Common myeloid progenitor, CD34-positive (primary cell): ENCODE measurements around the gene GNB1L.
"Not testable (repeated sequence)": the region's sequence is repeated elsewhere in the genome, so short reads cannot be mapped to it uniquely, and the experiment has no call there.

Source experiments
- CTCF ChIA-PET: fragments of 350-600 bp; sonication (Branson Sonifier 250); formaldehyde crosslinking; loops from one replicate; lab custom pipeline; 2021; ENCODE audit warnings: antibody characterized with exemption; lab: Charles Lee
- POLR2A ChIA-PET: fragments of 350-600 bp; sonication (Branson Sonifier 250); formaldehyde crosslinking; loops from one replicate; lab custom pipeline; 2021; ENCODE audit warnings: antibody characterized with exemption; lab: Charles Lee
- DNase-seq, 3 donors: peaks; one replicate each; pipeline versions ENCODE4 v3.0.0 to v3.0.0-alpha.2; 2013
- H3K27ac ChIP-seq, 2 experiments: 1 replicate in 1 of 2; 2 replicates in 1 of 2; pipeline ENCODE4 v1.7.0; 2013; ENCODE audit warnings: inconsistent platforms in 2 of 2, low read length in 2 of 2, mild to moderate bottlenecking in 2 of 2, low read depth in 1 of 2, moderate library complexity in 1 of 2; ENCODE audit not compliant: severe bottlenecking in 2 of 2, insufficient read depth in 1 of 2, poor library complexity in 1 of 2
- H3K27me3 ChIP-seq, 5 experiments: replicated peaks in 2 of 5; 1 replicate in 3 of 5; 2 replicates in 2 of 5; pipeline versions ENCODE4 v1.6.1 to v1.7.0; 2013; ENCODE audit warnings: low read length in 4 of 5, mild to moderate bottlenecking in 2 of 5, moderate library complexity in 2 of 5, inconsistent platforms in 1 of 5; ENCODE audit not compliant: insufficient read depth in 5 of 5, control insufficient read depth in 4 of 5
- H3K36me3 ChIP-seq, 4 experiments: 1 replicate in 2 of 4; 2 replicates in 2 of 4; pipeline versions ENCODE4 v1.6.1 to v1.7.0; 2013; ENCODE audit warnings: low read length in 3 of 4, control low read depth in 1 of 4, mild to moderate bottlenecking in 1 of 4; ENCODE audit not compliant: control insufficient read depth in 4 of 4, insufficient read depth in 4 of 4
- H3K4me1 ChIP-seq, 4 experiments: 1 replicate in 3 of 4; 2 replicates in 1 of 4; pipeline versions ENCODE4 v1.6.1 to v1.7.1; 2013; ENCODE audit warnings: low read length in 3 of 4, mild to moderate bottlenecking in 3 of 4, control low read depth in 1 of 4, inconsistent platforms in 1 of 4, moderate library complexity in 1 of 4; ENCODE audit not compliant: control insufficient read depth in 4 of 4, insufficient read depth in 4 of 4; ENCODE audit errors: control extremely low read depth in 1 of 4
- H3K4me3 ChIP-seq, 7 experiments: 1 replicate in 4 of 7; 2 replicates in 3 of 7; pipeline versions ENCODE4 v1.5.1 to v1.7.0; 2013; ENCODE audit warnings: mild to moderate bottlenecking in 7 of 7, low read length in 6 of 7, moderate library complexity in 6 of 7, inconsistent platforms in 2 of 7, low read depth in 2 of 7, control low read depth in 1 of 7; ENCODE audit not compliant: insufficient read depth in 4 of 7, control insufficient read depth in 1 of 7; ENCODE audit errors: extremely low read depth in 1 of 7
- H3K9me3 ChIP-seq, 5 experiments: 1 replicate in 4 of 5; 2 replicates in 1 of 5; pipeline versions ENCODE4 v1.6.1 to v1.7.1; 2013; ENCODE audit warnings: low read length in 4 of 5, mild to moderate bottlenecking in 2 of 5, inconsistent platforms in 1 of 5, low read depth in 1 of 5, moderate library complexity in 1 of 5; ENCODE audit not compliant: control insufficient read depth in 4 of 5, insufficient read depth in 2 of 5; ENCODE audit errors: control extremely low read depth in 1 of 5
- WGBS: methylation state at CpG from one replicate; pipeline ENCODE4 v1.1.5; 2013; ENCODE audit not compliant: insufficient coverage; 5-methylcytosine and 5-hydroxymethylcytosine counted together

GNB1L gene

DNA sequence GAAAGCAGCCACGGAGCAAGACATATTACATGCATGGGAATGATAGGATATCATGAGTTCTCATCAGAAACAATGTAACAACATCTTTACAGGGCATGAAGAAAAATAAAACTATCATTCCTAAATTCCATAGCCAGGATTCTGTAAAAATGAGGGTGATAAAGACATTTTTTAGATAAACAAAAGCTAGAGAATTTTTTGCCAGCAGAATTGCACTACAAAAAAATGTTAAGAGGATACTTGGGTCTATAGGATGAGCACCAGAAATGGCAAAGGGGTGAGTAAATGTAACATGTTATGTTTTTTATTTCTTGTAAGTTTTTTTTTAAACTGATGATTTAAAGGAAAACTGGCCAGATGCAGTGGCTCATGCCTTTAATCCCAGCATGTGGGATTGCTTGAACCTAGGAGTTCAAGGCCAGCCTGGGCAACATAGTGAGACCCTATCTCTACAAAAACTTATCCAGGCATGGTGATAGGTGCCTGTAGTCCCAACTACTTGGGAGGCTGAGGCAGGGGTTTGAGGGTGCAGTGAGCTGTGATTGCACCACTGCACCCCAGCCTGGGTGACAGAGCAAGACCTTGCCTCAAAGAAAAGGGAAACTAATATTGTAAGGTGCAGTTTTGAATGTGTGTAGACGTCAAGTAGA is 60.9 kb downstream of the GNB1L start:
- Histone ChIP-seq H3K9me3 (peaks cover 1 to 17% (median 8%) of the 10 kb centered on the region in 5 experiments), H3K27ac (no peak overlapping the region), H3K36me3 (peaks cover 0 to 11% (median 7%) of the 10 kb centered on the region in 4 experiments), H3K27me3 (no peaks in the 10 kb centered on the region), H3K4me1 (no peaks in the 10 kb centered on the region), H3K4me3 (no peak overlapping the region)
- 50% methylated on average over 1 of the region's 2 CpGs for WGBS
- no peak for DNase-seq
- CTCF ChIA-PET: interaction anchor here (2.2 kb wide), 1 partner anchor 64 kb away, joined by 6 read pairs; no protein-coding TSS in a partner anchor
- POLR2A ChIA-PET: no interaction called here

DNA sequence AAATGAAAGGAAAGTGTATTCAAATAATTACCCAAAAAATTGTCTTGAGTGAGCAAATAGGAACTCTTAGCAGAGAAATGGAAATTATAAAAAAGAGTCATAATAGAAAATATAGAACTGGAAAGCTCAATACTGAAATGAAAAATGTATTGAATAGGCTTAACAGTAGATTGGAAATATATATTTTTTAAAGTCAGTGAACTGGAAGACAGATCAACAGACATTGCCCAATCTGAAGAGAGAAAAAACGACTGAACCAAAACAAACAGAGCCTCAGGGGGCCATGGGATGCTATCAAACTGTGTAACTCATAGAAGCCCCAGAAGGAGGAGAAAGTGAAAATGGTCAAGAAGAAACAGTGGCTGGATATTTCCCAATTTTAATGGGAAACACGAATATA is 61.5 kb downstream of the GNB1L start:
- 100% methylated on average over 1 of the region's 2 CpGs for WGBS
- Histone ChIP-seq H3K4me3 (no peak overlapping the region), H3K9me3 (peaks cover 1 to 17% (median 8%) of the 10 kb centered on the region in 5 experiments), H3K27me3 (no peaks in the 10 kb centered on the region), H3K27ac (no peak overlapping the region), H3K4me1 (no peaks in the 10 kb centered on the region), H3K36me3 (peaks cover 0 to 14% (median 7%) of the 10 kb centered on the region in 4 experiments)
- ChIA-PET POLR2A (no interaction called here), CTCF (interaction anchor here (1.4 to 2.2 kb wide), 2 partner anchors 7 to 63 kb away, joined by 4 to 6 read pairs; no protein-coding TSS in a partner anchor)
- no peak for DNase-seq

DNA sequence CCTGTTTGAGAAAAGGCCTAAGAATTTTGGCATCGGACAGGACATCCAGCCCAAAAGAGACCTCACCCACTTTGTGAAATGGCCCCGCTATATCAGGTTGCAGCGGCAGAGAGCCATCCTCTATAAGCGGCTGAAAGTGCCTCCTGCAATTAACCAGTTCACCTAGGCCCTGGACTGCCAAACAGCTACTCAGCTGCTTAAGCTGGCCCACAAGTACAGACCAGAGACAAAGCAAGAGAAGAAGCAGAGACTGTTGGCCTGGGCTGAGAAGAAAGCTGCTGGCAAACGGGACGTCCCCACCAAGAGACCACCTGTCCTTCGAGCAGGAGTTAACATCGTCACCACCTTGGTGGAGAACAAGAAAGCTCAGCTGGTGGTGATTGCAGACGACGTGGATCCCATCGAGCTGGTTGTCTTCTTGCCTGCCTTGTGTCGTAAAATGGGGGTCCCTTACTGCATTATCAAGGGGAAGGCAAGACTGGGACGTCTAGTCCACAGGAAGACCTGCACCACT is 62.2 kb downstream of the GNB1L start:
- H3K4me1 ChIP-seq, DNase-seq, H3K27ac ChIP-seq, POLR2A ChIA-PET, H3K4me3 ChIP-seq, H3K27me3 ChIP-seq: not testable (repeated sequence)
- Histone ChIP-seq H3K36me3 (peaks cover 0 to 14% (median 7%) of the 10 kb centered on the region in 4 experiments), H3K9me3 (peaks cover 1 to 17% (median 8%) of the 10 kb centered on the region in 5 experiments)
- WGBS: over 99% methylated on average over 12 of the region's 13 CpGs
- CTCF ChIA-PET: interaction anchor here (0.8 to 2.2 kb wide), 3 partner anchors 8 to 62 kb away, joined by 3 to 6 read pairs (median 4); no protein-coding TSS in a partner anchor

DNA sequence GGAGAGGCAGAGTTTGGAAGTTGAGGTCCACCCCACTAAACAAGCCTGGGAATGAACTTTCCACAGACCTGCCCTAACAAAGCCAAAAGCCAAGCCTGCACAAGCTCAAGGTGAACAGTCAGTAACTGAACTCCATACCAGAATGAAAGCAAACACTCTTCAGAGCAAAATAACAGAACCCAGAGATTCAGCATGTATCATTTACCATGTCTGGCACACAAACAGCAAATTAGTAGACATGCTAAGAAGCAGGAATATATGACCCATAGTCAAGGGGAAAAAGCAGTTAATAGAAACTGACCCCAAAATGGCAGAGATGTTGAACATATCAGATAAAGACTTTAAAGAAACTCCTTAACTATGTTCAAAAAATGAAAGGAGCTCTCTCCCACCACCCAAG is 62.8 kb downstream of the GNB1L start:
- Histone ChIP-seq H3K4me1 (no peaks in the 10 kb centered on the region), H3K9me3 (peaks cover 1 to 17% (median 8%) of the 10 kb centered on the region in 5 experiments), H3K27me3 (no peaks in the 10 kb centered on the region), H3K36me3 (peaks cover 0 to 14% (median 7%) of the 10 kb centered on the region in 4 experiments), H3K4me3 (no peak overlapping the region), H3K27ac (no peak overlapping the region)
- ChIA-PET POLR2A (no interaction called here), CTCF (interaction anchor here (0.8 to 2.2 kb wide), 5 partner anchors 8 to 106 kb away, joined by 3 to 6 read pairs (median 3); no protein-coding TSS in a partner anchor)
- no peak for DNase-seq

DNA sequence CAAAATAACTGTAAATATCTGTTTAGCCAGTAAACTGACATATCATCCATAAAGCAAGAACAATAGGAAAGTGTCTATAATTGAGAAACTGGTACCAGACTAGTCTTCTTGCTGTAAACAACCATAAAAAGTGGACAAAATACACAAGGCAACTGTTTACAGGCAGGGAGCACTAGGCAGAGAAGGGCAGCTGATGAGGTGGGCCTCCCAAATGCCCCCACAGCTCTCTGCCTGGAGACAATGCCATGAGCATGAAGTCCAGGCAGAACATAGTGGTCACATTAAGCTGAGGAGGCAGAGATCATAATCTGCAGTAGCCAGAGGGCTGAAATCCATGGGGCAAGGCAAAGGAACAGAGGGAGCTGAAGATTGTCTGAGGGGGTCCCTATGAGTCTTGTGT is 63.4 kb downstream of the GNB1L start:
- H3K27me3 ChIP-seq: no peaks in the 10 kb centered on the region
- H3K27ac ChIP-seq: no peak overlapping the region
- H3K4me1 ChIP-seq: no peaks in the 10 kb centered on the region
- CTCF ChIA-PET: interaction anchor here (0.7 to 2.2 kb wide), 5 partner anchors 12 to 106 kb away, joined by 3 to 6 read pairs (median 3); no protein-coding TSS in a partner anchor
- POLR2A ChIA-PET: no interaction called here
- peaks cover 0 to 14% (median 7%) of the 10 kb centered on the region in 4 experiments for H3K36me3 ChIP-seq
- no peak for DNase-seq
- no peak overlapping the region for H3K4me3 ChIP-seq
- peaks cover 1 to 17% (median 8%) of the 10 kb centered on the region in 5 experiments for H3K9me3 ChIP-seq

DNA sequence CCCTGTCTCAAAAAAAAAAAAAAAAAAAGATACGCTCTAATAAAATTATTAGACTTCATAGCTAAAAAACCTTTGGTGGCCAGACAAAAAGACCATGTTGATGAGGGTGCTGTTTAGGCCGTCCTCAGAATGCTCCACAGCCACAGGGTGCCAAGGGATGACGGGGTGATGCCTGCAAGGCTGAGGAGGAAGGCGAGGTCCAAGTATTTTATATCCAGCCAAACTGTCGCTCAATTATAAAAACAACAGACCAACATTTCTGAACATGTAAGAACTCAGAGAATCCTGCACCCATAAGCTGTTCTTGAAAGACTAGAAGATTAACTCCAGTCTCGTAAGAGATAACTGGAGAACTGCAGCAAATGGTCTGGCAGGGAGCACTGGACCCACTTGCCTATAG is 64.8 kb downstream of the GNB1L start:
- Histone ChIP-seq H3K4me1 (no peaks in the 10 kb centered on the region), H3K27me3 (no peaks in the 10 kb centered on the region), H3K4me3 (no peak overlapping the region), H3K9me3 (peaks cover 1 to 17% (median 8%) of the 10 kb centered on the region in 5 experiments), H3K36me3 (peaks cover 0 to 14% (median 7%) of the 10 kb centered on the region in 4 experiments), H3K27ac (no peak overlapping the region)
- DNase-seq: no peak
- ChIA-PET CTCF (interaction anchor here (1.2 to 1.8 kb wide), 3 partner anchors 17 to 60 kb away, joined by 3 to 6 read pairs (median 5); no protein-coding TSS in a partner anchor), POLR2A (no interaction called here)
- WGBS: 96% methylated on average over 4 of the region's 6 CpGs

DNA sequence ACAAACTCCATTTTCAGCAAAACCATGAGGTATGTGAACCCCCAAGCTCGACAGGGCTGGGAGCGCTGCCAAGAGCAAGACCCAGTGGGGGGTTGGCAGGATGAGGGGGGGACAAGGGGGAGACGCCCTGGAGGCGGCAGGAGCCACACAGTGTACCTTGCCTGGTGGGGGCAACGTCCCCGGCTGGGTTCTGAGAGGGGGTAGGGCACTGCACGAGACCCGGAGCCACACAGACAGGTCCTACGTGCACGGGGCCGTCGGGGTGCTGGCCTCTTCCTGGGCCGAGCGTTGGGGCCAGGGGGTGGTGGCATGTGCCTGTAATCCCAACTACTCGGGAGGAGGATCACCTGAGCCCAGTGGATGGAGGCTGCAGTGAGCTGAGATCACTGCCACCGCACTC is 65.3 kb downstream of the GNB1L start:
- Histone ChIP-seq H3K9me3 (peaks cover 1 to 17% (median 8%) of the 10 kb centered on the region in 5 experiments), H3K4me3 (no peak overlapping the region), H3K27ac (no peak overlapping the region), H3K4me1 (no peaks in the 10 kb centered on the region), H3K36me3 (peaks cover 0 to 14% (median 7%) of the 10 kb centered on the region in 4 experiments), H3K27me3 (no peaks in the 10 kb centered on the region)
- WGBS: 94% methylated on average over 15 of the region's 16 CpGs
- no peak for DNase-seq
- CTCF ChIA-PET: interaction anchor here (1.2 to 1.8 kb wide), 3 partner anchors 17 to 59 kb away, joined by 3 to 6 read pairs (median 5); no protein-coding TSS in a partner anchor
- POLR2A ChIA-PET: no interaction called here
